Ramos (cell line): Measurements from ENCODE around the gene SRSF10.
"Not testable (repeated sequence)": the region's sequence is repeated elsewhere in the genome, so short reads cannot be mapped to it uniquely, and the experiment has no call there.

Experiments
- in situ Hi-C: fragments of 300-500 bp; cut with MboI; formaldehyde crosslinking; loops from one replicate; pipeline ENCODE4 v1.14.3; 2022; ENCODE audit warnings: low sequenced_read_pairs; ENCODE audit not compliant: unreplicated experiment

SRSF10 gene

DNA sequence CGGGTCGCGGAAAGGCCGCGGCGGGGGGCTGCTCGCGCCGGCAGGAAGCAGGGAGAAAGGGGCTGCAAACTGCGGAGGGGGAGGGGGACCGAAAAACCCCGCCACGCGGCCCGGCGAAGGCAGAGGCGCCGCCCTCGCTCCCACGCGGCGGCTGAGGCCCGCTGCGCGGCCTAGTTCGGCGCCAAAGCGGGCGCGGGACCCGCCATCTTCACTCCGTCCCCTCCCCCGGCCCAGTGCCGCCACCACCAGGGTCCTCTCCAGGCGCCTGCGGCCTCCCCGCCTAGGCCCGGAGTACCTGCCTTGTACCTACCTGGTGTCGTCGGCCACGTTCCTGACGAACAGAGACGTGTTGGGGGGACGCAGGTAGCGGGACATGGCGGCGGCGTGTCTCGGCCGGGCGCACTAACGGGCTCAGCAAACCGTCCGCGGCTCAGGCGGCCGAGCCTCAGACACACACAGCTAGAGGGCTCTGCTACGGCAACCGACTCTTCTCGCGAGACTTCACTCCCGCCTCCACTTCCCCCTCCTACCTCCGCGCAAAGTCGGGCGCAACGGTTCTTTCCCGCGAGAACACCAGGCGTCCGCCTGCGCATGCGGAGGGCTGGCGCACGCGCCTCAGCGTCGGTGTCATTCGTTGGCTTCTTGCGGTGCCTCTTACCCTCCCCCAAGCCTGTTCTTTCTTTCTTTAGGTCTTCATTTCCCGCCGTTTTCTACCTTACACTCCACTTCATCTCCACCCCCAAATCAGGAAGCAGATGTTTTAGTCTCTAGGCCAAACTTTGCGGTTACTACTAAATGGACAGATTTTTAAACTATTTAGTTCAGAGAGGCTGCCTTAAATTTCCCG is at the start of gene SRSF10:
SRSF10 (minus strand) TSS at position 447 of the 847 bp plus-strand sequence; CDS start at position 375, 72 bp downstream.
- in situ Hi-C loops = no loop called here

- in situ Hi-C loops = no loop called here
These were observed 47.8 kb upstream of the SRSF10 start for GRCh38 chr1:24027838-24028468.

GRCh38 chr1:24022581-24023361 is 42.6 kb upstream of the SRSF10 start:
- in situ Hi-C loops = no loop called here

DNA sequence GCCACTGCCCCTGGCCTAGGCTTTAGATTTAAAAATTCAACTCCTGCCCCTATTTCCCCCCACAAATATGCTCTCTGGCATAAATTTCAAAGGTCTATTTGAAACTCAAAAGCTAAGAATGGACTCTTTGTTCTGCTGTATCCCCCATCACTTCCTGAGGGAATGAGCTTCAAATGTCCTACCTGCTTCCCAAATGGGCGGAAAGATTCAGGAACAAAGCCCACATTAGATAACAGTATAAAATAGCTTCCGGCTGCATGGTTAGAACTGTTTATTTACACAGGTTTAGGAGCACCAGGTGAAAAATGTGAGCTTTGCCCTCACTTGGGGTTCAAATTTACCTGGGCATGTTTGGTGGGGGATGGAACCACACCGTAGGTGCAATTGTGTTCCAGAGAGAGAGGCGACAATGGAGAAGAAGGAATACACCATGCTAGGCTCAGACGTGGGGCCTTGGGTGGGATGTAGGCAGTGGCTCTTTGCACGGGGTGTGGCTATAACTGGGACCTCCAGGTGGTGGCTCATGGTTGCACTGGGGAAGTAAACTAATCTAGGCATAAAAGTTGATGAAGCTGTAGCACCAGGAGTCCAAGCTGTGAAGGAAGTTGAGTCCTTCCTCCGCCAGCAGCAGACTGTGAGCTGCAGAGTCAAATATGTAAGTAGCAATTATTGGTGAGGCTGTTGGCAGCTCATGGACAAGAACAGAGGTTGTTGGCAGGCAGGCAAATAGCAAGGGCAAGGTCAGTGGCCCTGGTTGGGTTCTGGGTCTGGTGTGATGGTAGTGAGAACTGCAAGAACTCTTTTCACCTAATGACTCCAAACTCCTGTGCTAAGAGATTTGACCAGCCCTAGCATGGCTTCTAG is 41.5 kb upstream of the SRSF10 start:
- in situ Hi-C loops = no loop called here

DNA sequence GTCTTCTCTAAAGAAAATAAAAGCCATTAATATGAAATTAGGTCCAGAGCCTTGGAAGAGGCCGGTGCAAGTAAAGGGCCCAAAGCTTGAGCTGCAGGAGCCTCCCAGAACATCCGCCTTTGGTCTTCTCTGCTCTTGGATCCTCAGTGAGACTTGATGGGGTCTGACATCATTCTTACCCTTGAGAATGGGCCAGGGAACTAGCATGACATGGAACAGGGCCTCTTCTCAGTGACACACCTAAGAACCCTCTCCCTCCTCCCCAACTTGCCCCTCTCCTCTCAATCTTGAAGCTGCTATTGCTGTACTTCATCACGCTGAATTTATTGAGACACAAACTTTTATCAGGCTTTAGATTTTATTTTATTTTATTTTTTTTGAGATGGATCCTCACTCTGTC is 40.3 kb upstream of the SRSF10 start:
- in situ Hi-C loops = no loop called here

- in situ Hi-C loops = no loop called here
These were observed 39.9 kb upstream of the SRSF10 start for GRCh38 chr1:24020025-24020424.

DNA sequence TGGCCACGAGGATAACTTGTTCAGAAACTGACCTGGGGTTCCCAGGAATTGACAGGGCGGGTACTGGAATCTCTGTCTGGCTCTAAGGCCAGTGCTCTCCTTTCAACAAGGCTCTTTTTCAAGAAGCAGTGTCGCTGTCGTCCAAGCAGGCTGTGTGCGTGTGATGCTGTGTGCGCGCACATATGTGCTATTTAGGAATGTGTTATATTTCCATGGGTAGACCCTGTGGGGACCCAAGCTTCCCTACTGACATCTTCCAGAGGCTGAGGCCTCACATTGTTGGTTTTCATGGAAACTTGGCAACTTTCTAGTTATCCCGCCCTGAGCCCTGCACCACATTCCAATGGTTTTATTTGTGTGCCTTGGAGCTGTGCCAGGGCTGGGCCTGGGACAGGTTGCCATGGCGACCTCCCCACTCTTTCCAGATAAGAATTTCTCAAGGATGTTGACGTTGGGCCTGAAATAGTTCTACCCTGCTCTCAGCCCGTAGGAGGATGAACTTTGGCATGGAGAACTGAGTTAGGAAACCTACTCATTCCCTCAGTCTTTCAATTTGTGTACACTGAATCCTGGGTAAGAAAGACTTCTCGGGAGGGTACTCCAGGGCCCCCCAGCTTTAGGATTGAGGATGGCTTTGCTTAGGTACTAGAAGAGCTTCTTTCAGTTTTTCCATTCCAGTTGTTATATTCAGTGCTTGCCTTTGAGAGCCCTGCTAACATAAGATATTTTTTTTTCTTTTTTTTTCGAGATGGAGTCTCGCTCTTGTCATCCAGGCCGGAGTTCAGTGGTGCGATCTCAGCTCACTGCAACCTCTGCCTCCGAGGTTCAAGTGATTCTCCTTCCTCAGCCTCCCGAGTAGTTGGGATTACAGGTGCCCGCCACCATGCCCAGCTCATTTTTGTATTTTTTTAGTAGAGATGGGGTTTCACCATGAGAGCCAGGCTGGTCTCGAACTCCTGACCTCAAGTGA is 38.8 kb upstream of the SRSF10 start:
- in situ Hi-C loops = no loop called here

GRCh38 chr1:24015221-24016210 is 35.4 kb upstream of the SRSF10 start:
- in situ Hi-C loops = no loop called here

DNA sequence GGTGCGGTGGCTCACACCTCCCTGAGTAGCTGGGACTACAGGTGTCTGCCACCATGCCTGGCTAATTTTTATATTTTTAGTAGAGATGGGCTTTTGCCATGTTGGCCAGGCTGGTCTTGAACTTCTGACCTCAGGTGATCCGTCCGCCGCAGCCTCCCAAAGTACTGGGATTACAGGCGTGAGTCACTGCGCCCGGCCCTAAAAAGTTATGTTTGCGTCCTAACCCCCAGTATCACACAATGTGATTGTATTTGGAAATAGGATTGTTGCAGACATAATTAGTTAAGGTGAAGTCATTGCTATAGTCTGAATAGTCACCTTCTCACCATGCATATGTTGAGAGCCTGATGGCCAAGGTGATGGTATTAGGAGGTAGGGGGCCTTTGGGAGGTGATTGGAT is 32.8 kb upstream of the SRSF10 start:
- in situ Hi-C loops = not testable (repeated sequence)

- in situ Hi-C loops = no loop called here
These were observed 30.5 kb upstream of the SRSF10 start for GRCh38 chr1:24010650-24011049.

DNA sequence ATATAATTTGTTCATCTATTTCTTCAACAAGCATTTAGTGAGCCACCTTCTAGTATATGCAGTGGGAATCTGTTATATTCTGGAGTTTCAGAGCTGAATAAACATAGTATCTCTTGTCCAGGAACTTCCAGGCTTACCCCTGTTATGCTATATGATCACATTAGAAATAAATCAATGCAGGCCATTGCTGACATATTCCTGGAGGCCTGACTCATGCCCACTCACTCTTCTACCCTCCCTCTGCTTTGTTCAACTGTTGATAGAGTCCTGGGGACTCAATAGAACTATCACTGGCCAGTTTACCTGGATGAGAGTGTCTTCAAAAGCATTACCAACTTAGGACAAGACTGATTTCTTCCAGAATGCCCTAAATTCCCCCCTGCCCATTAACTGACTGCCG is 29.3 kb upstream of the SRSF10 start:
- in situ Hi-C loops = no loop called here

DNA sequence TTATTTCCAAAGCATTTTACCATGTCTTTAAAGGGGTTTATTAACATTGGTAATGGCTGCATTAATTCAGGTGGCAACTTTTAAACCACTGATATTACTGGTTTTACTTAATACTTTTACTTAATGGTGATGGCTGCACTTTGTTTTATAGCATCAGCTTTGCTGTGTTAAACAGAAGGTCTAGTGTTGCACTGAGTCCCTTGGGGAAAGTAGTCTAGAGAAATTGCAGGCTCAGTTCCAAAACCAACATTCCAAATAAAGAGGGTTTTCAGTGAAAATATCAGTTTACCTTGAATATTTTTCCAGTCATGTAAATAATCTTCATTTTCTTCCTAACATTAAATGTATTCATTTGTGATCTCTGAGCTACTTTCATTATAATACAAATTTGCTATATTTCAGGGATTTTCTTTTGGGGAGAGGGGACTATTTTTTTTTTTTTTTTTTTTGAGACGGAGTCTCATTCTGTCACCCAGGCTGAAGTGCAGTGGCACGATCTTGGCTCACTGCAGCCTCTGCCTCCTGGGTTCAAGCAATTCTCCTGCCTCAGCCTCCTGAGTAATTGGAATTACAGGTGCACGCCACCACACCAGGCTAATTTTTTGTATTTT is 28.6 kb upstream of the SRSF10 start:
- in situ Hi-C loops = not testable (repeated sequence)

- in situ Hi-C loops = no loop called here
These were observed 27.0 kb upstream of the SRSF10 start for GRCh38 chr1:24007079-24007478.

- in situ Hi-C loops = no loop called here
These were observed 25.0 kb upstream of the SRSF10 start for GRCh38 chr1:24005163-24005562.

DNA sequence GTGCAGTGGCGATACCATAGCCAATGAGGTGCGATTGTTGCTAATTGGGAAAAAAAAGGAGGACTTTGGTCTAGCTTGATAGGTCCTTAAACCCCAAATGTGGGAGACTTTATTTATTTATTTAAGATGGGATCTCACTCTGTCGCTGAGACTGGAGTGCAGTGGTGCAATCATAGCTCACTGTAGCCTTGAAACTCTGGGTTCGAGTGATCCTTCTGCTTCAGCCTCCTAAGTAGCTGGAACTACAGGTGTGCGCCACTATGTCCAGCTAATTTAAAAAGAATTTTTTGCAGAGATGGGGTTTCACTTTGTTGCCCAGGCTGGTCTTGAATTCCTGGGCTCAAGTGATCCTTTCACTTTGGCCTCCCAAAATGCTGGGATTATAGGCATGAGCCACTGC is 24.0 kb upstream of the SRSF10 start:
- in situ Hi-C loops = no loop called here

GRCh38 chr1:24003331-24003972 is 23.3 kb upstream of the SRSF10 start:
- in situ Hi-C loops = no loop called here

DNA sequence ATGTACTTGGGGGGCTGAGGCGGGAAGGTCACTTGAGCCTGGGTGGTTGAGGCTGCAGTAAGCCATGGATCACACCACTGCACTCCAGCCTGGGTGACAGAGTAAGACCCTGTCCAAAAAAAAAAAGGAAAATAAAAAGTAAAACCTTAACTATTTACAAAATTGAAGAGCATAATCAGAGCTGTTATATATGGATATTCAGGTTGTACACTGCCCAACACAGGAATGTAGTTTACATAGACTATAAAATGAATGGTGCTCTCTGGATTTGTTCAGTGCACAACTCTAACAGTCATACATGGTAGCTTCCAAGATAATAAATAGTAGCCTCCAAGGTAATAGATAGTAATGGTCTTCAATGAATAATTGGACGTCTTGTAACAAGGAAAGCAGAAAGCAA is 22.6 kb upstream of the SRSF10 start:
- in situ Hi-C loops = no loop called here
